OCI-LY3 (cell line): ENCODE measurements around the gene NUDC.

Source experiments
- CTCF ChIP-seq: fragments of 200-600, 300-600 bp; sonication (generic); IDR thresholded peaks from 2 replicates; pipeline ENCODE4 v1.5.1; 2014; ENCODE audit warnings: antibody characterized with exemption, low read length, low read depth
- EZH2phosphoT487 ChIP-seq: fragments of 200-600 bp; shearing (Covaris generic); IDR thresholded peaks from 2 replicates; pipeline ENCODE4 v1.6.1; 2018; ENCODE audit warnings: antibody characterized with exemption, mixed run types, low read depth

- no peak for TF ChIP-seq CTCF
- TF ChIP-seq EZH2phosphoT487, result no peak
Measured at GRCh38 chr1:26981146-26981846, 59.8 kb downstream of the NUDC start.
